ENCODE data around the gene SNRNP27.
A peak's percentile ranks its signal among the peaks of the same experiment; 100 is the strongest.
"Not testable (repeated sequence)": the region's sequence is repeated elsewhere in the genome, so short reads cannot be mapped to it uniquely, and the experiment has no call there.

SNRNP27 gene

DNA sequence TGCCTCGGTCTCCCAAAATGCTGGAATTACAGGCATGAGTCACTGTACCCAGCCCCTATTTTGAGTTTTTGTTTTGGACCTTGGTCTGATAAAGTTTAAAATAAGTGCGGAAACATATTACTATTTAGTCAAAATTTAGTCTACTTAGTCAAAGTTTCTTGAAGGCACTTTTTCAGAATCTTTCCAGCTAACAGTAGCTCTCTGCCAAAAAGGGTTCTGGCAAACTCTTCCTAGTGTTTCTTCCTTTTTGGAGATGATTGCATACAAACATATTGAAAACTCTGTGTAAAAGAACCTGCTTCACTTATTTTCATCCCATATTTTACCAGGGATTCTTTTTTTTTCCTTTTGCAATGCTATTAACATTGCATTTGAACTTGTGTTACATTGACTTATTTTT lies 35.5 kb upstream of the SNRNP27 start:
- TF ChIP-seq, protein P1, sequence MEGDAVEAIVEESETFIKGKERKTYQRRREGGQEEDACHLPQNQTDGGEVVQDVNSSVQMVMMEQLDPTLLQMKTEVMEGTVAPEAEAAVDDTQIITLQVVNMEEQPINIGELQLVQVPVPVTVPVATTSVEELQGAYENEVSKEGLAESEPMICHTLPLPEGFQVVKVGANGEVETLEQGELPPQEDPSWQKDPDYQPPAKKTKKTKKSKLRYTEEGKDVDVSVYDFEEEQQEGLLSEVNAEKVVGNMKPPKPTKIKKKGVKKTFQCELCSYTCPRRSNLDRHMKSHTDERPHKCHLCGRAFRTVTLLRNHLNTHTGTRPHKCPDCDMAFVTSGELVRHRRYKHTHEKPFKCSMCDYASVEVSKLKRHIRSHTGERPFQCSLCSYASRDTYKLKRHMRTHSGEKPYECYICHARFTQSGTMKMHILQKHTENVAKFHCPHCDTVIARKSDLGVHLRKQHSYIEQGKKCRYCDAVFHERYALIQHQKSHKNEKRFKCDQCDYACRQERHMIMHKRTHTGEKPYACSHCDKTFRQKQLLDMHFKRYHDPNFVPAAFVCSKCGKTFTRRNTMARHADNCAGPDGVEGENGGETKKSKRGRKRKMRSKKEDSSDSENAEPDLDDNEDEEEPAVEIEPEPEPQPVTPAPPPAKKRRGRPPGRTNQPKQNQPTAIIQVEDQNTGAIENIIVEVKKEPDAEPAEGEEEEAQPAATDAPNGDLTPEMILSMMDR (conservative IDR thresholded peaks at IDR 0.05; ENCODE audit: low read length): no peak
- no peak overlapping the region for H3K4me3 ChIP-seq (ENCODE audit: low read length)
- DNase-seq (ENCODE audit: low read depth): no peak

DNA sequence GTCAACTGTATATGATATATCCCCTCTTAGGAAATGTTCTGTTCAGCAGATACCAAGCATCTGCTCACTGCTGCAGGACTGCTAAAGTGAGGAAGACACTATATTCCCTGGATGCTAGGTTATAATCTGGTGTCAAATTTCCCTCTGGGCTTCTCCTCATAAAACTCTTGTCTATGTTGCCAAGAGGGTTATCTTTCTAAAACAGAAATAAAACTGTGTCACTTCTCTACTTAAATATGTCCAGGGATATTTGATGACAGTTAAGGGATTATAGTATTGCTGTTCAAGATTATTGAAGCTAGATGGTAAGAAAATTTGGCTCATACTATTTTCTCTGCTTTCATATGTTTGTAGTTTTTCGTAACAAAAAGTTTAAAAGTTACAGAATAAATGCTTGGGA lies 30.5 kb upstream of the SNRNP27 start:
- no peak overlapping the region for H3K4me3 ChIP-seq (ENCODE audit: low read length)
- TF ChIP-seq, protein P1 (conservative IDR thresholded peaks at IDR 0.05; ENCODE audit: low read length): no peak
- no peak for DNase-seq (ENCODE audit: low read depth)

DNA sequence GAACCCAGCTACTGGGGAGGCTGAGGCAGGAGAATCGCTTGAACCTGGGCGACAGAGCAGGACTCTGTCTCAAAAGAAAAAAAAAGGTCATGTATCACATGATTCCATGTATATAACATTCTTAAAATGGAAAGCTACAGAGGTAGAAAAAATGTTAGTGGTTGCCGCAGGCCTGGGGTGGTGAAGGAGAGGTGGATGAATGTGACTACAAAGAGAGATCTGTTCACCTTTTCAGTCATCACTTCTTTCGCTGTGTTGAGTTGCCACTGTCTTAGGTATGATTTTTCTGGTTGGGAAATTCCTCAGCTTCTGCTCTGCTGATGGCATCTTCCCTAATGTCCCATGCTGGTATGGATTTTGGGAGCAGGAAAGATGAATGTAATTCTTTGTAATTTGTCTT lies 5.3 kb upstream of the SNRNP27 start:
- H3K4me3 ChIP-seq (ENCODE audit: low read length): no peak overlapping the region
- no peak for DNase-seq (ENCODE audit: low read depth)
- TF ChIP-seq, protein P1 (conservative IDR thresholded peaks at IDR 0.05; ENCODE audit: low read length): no peak

DNA sequence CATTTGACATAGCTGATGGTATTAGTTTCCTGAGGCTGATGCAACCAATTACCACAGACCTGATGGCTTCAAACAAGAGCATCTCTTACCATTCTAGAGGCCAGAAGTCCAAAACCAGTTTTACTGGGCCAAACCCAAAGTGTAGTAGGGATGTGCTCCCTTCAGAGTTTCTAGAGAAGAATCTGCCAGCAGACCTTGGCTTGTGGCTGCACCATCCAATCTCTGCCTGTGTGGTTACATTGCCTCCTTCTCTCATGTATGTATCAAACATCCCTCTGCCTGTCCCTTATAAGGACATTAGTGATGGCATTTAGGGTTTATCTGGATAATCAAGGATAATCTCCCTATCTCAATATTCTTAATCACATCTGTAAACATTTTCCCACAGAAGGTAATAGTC lies 4.5 kb upstream of the SNRNP27 start:
- no peak overlapping the region for H3K4me3 ChIP-seq (ENCODE audit: low read length)
- TF ChIP-seq, protein P1 (conservative IDR thresholded peaks at IDR 0.05; ENCODE audit: low read length): no peak
- DNase-seq (ENCODE audit: low read depth): no peak

DNA sequence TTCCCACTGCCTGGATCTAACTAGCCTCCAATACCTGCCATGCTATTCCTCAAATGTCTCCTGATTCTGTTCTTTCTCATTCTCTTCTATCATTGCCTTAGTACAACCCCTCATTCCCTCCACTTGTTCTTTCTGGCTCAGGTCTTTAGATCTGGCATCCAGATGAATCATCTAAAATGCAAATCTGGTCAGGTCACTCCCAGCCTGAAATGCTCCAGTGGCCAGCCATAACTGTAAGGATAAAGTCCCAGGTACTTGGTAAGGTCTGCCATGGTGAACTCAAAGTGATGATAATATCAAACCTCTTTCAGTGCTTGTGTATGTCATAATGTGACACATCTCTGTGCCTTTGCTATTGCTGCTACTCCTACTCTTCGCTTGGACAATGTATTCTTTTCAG lies 2.9 kb upstream of the SNRNP27 start:
- TF ChIP-seq, protein P1 (conservative IDR thresholded peaks at IDR 0.05; ENCODE audit: low read length): no peak
- DNase-seq (ENCODE audit: low read depth): no peak
- H3K4me3 ChIP-seq (ENCODE audit: low read length): no peak overlapping the region

DNA sequence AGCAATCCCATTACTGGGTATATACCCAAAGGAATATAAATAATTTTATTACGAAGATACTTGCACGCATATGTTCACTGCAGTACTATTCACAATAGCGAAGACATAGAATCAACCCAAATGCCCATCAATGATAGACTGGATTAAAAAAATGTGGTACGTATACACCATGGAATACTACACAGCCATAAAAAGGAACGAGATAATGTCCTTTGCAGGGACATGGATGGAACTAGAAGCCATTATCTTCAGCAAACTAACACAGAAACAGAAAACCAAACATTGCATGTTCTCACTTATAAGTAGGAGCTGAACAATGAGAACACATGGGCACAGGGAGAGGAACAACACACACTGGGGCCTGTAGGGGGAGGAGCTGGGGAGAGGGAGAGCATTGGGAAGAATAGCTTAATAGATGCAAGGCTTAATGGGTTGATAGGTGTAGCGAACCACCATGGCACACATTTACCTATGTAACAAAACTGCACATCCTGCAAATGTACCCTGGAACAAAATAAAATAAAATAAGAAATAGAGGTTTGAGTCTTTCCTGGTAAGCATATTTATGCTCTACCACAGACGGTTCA lies 825 bp upstream of the SNRNP27 start:
- DNase-seq (ENCODE audit: low read depth); H3K4me3 ChIP-seq (ENCODE audit: low read length): not testable (repeated sequence)

DNA sequence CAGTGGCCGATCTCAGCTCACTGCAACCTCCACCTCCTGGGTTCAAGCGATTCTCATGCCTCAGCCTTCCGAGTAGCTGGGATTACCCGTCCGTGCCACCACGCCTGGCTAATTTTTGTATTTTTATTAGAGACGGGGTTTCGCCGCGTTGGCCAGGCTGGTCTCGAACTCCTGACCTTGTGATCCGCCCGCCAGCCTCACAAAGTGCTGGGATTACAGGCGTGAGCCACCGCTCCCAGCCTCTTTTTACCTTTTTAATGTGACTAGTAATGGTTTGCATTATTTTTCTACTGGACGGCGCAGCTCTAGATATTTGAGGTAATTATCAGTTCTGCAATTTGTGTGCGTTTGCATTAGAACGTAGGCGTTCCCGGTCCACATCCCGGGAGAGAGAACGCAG lies 981 bp downstream of the SNRNP27 start:
- not testable (repeated sequence) for DNase-seq (ENCODE audit: low read depth)
- H3K4me3 ChIP-seq (ENCODE audit: low read length): peak overlapping the region; percentile 82

DNA sequence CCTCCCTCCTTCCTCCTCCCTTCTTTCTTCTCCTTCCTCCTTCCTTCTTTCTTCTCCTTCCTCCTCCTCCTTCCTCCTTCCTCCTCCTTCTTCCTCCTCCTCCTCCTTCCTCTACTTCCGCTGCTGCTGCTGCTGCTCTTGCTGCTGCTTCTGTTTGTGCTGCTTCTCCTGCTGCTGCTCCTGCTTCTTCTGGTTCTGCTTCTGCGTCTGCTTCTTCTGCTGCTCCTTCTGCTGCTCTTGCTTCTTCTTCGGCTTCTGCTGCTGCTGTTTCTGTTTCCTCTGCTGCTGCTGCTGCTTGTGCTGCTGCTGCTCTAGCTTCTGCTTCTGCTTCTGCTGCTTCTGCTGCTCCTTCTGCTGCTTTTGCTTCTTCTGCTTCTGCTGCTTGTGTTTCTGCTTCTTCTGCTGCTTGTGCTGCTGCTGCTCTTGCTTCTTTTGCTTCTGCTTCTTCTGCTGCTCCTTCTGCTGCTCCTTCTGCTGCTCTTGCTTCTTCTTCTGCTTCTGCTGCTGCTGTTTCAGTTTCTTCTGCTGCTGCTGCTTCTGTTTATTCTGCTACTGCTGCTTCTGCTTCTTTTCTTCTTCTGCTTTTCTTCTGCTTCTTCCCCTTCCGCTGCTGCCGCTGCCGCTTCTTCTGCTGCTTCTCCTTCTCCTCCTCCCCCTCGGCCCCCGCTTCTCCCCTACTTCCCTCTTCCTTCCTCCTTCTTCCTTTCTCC lies 8.6 kb downstream of the SNRNP27 start:
- TF ChIP-seq, protein P1 (conservative IDR thresholded peaks at IDR 0.05; ENCODE audit: low read length): no peak
- no peak for DNase-seq (ENCODE audit: low read depth)
- H3K4me3 ChIP-seq (ENCODE audit: low read length): no peak overlapping the region

Data from AG10803 (cell line).